NOMO-1 treated with dmso at 0.1 percent for 144 hours (cell line): Measurements from ENCODE around the gene CYB5A.
"Not testable (repeated sequence)": the region's sequence is repeated elsewhere in the genome, so short reads cannot be mapped to it uniquely, and the experiment has no call there.

ENCODE experiments used
- DNase-seq: peaks from one replicate; lab custom pipeline; 2025; ENCODE audit not compliant: unreplicated experiment; lab: John Stamatoyannopoulos, UW

Gene CYB5A, protein sequence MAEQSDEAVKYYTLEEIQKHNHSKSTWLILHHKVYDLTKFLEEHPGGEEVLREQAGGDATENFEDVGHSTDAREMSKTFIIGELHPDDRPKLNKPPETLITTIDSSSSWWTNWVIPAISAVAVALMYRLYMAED

GRCh38 chr18:74291771-74292540 is at the start of gene CYB5A:
Gene CYB5A (minus strand): TSS chr18:74291963. CDS start chr18:74291875, 88 bp downstream.
- peak; percentile 91 for DNase-seq

DNA sequence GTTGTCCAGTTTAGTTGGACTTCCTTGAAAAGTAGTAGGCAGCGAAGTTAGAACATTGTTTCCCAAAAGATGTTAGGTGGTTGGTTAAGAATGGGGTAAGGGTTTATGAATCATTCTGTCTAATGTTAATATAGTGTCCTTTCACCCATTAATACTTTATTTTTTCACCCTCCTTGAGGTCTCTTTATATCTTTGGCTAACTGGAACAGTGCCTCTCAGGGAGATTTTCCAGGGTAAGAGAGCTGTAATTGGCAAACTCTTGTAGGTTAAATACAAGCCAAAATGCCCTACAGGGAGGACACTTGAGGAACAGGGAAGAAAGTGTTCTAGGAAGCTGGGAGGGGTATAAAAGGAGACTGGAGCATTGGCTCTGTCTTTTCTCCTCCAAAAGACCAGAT is 46.1 kb upstream of the CYB5A start:
- DNase-seq, result no peak

GRCh38 chr18:74337155-74337911 is 45.6 kb upstream of the CYB5A start:
- no peak for DNase-seq

GRCh38 chr18:74336656-74337055 is 44.9 kb upstream of the CYB5A start:
- no peak for DNase-seq

DNA sequence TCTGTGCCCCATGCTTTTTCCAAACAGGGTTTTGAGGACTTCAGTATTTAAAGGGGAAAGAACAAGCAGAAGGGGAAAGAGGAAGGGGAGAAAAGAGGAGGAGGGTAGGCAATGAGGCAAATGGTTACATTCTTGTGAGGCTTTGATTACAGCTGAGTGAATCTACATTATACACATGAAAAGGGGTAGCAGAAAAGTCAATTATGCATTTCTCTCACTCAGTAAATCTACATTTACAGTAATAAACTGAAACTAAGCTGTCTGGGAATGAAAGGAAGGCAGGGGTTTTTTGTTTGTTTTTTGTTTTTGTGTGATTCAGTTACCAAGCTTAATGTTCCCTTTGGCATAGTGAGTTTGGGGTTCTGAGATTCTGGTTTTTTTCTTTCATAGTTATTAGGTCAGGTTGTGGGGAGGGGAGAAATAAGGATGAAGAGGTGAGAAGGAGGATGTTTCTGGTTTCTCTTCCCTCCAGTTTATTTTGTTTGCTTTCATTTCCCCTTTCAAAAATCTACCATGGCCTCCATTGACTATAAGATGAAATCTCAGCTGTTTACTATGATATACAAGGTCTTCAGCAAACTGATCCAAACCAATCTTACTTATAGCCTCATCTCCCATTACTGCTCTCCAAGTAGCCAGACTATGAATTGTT is 42.6 kb upstream of the CYB5A start:
- peak; percentile 7 for DNase-seq

GRCh38 chr18:74333091-74333490 is 41.3 kb upstream of the CYB5A start:
- DNase-seq, result no peak

- DNase-seq, result no peak
These were observed 39.6 kb upstream of the CYB5A start for GRCh38 chr18:74331404-74331803.

DNA sequence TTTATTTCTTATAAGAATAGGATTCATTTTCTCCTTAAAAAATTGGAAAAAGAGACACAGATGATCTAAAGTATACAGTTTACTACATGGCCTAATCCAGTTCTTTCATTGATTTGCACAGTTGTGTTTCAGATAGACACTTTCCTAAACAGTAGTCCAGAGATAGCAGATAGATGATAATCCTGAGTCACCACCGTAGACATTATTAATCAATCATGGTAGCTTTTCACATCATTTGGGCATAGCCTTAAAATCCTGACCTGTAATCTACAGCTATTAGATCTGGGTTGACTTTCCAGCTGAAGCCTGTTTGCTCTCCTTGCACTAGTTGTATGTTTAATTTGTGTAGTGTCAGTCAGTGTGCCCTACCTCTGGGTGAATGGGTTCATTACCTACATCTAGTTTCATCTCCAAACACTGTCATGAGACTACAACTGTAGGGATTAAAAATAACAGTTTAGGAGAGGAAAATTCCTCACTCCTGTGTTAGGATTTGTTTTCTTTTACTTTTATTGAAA is 38.0 kb upstream of the CYB5A start:
- no peak for DNase-seq

GRCh38 chr18:74328206-74328605 is 36.4 kb upstream of the CYB5A start:
- no peak for DNase-seq

- DNase-seq, result not testable (repeated sequence)
These were observed 35.0 kb upstream of the CYB5A start for GRCh38 chr18:74326791-74327190.

DNA sequence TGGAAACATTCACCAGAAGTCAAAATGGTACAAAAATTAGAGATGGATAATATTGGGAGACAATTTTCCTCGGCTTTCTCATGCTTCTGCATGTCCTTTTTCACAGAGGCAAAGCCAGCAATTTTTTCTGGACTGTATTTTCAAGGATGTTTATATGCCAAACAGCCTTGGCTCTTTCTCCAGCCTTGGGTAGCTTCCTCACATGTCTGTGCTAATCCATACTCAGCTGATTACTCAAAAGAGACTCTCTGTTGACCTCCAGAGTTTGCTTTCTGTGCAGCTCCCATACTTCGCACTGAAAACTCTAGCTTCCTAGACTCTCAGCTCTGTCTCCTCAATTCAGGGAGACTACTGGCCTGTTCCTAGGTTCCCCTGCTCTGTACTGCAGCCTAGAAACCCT is 34.5 kb upstream of the CYB5A start:
- no peak for DNase-seq

- DNase-seq, result no peak
These were observed 24.8 kb upstream of the CYB5A start for GRCh38 chr18:74316257-74317170.

GRCh38 chr18:74315464-74316256 is 23.9 kb upstream of the CYB5A start, which contains the start of gene C18orf63:
Gene C18orf63 (plus strand): TSS chr18:74315839. CDS start chr18:74317866, 2,027 bp downstream.
- DNase-seq, result no peak

GRCh38 chr18:74314759-74315463 is 23.1 kb upstream of the CYB5A start:
- no peak for DNase-seq

- DNase-seq, result no peak
These were observed 19.2 kb upstream of the CYB5A start for GRCh38 chr18:74311000-74311399.

DNA sequence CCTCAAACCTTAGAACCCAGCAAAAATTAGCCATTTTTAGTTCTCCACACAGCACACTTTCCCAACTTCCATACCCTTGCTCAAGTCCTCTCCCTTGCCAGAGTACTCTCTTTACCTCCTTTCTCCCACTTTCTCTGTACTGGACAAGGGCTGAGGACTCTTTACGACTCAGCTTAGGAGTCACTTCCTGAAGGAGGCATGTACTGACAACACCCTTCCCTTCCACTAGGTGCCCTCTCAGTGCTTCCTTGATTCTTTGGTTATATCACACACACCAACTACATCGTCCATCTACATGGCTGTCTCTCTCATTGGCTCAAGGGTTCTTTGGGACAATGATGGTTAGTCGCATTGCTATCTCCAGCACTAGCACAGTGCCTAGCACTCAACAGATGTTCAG is 18.6 kb upstream of the CYB5A start:
- DNase-seq, result no peak

GRCh38 chr18:74303936-74304335 is 12.2 kb upstream of the CYB5A start:
- DNase-seq, result no peak

- no peak for DNase-seq
These were observed 11.5 kb upstream of the CYB5A start for GRCh38 chr18:74303306-74303705.

DNA sequence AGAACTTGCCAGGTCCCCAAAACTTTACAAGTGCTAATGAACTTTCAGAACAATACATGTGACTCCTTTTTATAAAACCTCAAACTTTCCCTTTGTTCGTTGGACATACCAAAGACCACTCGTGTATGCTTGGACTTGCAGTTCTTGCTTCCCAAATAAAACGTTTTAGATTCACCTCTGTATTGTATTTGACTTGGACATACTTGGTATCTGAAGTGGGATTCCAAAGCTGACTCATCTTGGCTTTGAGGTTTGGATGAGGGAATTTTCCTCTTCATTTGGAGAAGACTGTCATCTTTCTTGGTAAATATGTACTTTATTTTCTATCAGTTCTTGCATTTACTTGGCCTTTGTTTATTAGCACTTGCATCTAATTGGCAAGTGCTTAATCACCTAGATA is 8.0 kb upstream of the CYB5A start:
- DNase-seq, result no peak
